HG03460 (cell line): Measurements from ENCODE around the gene INPP4A.
"Not testable (repeated sequence)": the region's sequence is repeated elsewhere in the genome, so short reads cannot be mapped to it uniquely, and the experiment has no call there.

Experiments
- ATAC-seq: cut with Tn5 transposase; IDR thresholded peaks from one replicate; pipeline ENCODE4 v1.9.1; 2021; ENCODE audit not compliant: unreplicated experiment

Gene INPP4A

GRCh38 chr2:98444436-98445176, at the start of gene INPP4A:
Gene INPP4A, plus strand, starts transcription at chr2:98444858. Its CDS starts 75,191 bp downstream, at chr2:98520049.
- ATAC-seq, result peak; percentile 78

GRCh38 chr2:98395977-98396376, 48.7 kb upstream of the INPP4A start:
- no peak for ATAC-seq

- ATAC-seq, result no peak
Measured at GRCh38 chr2:98396745-98397355, 47.8 kb upstream of the INPP4A start.

- ATAC-seq, result no peak
Measured at GRCh38 chr2:98399140-98399539, 45.5 kb upstream of the INPP4A start.

GRCh38 chr2:98403878-98404277, 40.8 kb upstream of the INPP4A start:
- no peak for ATAC-seq

GRCh38 chr2:98404556-98405250, 40.0 kb upstream of the INPP4A start:
- no peak for ATAC-seq

- no peak for ATAC-seq
Measured at GRCh38 chr2:98405301-98405700, 39.4 kb upstream of the INPP4A start.

GRCh38 chr2:98408155-98408554, 36.5 kb upstream of the INPP4A start:
- ATAC-seq, result no peak

- peak; percentile 68 for ATAC-seq
Measured at GRCh38 chr2:98412751-98413458, 31.8 kb upstream of the INPP4A start.

- not testable (repeated sequence) for ATAC-seq
Measured at GRCh38 chr2:98414246-98414645, 30.4 kb upstream of the INPP4A start.

GRCh38 chr2:98415719-98416248, 28.9 kb upstream of the INPP4A start:
- ATAC-seq, result not testable (repeated sequence)

- no peak for ATAC-seq
Measured at GRCh38 chr2:98416383-98417159, 28.1 kb upstream of the INPP4A start.

- ATAC-seq, result no peak
Measured at GRCh38 chr2:98419544-98419943, 25.1 kb upstream of the INPP4A start.

- ATAC-seq, result no peak
Measured at GRCh38 chr2:98419977-98420725, 24.5 kb upstream of the INPP4A start.

- no peak for ATAC-seq
Measured at GRCh38 chr2:98422449-98422848, 22.2 kb upstream of the INPP4A start.

GRCh38 chr2:98426771-98427170, 17.9 kb upstream of the INPP4A start:
- ATAC-seq, result no peak

GRCh38 chr2:98432145-98432544, 12.5 kb upstream of the INPP4A start:
- no peak for ATAC-seq

GRCh38 chr2:98433363-98433964, 11.2 kb upstream of the INPP4A start:
- no peak for ATAC-seq

GRCh38 chr2:98434492-98434891, 10.2 kb upstream of the INPP4A start:
- ATAC-seq, result no peak
